Chondrocyte (in vitro differentiated cells): Measurements from ENCODE around the gene MFAP3. TPM values are rescaled to one million over a fixed set of nuclear protein-coding genes. Genes with fewer than 3 reads are reported as not detected.
"Not testable (repeated sequence)": the region's sequence is repeated elsewhere in the genome, so short reads cannot be mapped to it uniquely, and the experiment has no call there.

Experiments
- DNase-seq: peaks from one replicate; pipeline ENCODE4 v3.0.0; 2021; ENCODE audit warnings: mixed read lengths, low spot score
- H3K27ac Mint-ChIP-seq: one replicate; pipeline ENCODE4 v1.8.0; 2021; ENCODE audit warnings: mild to moderate bottlenecking, moderate library complexity, mixed read lengths; ENCODE audit not compliant: unreplicated experiment
- H3K27me3 Mint-ChIP-seq: 2 replicates; pipeline ENCODE4 v1.8.0; 2021; ENCODE audit warnings: low read depth, mixed read lengths
- H3K36me3 Mint-ChIP-seq: 2 replicates; pipeline ENCODE4 v1.8.0; 2021; ENCODE audit warnings: low read depth, mixed read lengths
- H3K4me1 Mint-ChIP-seq: 2 replicates; pipeline ENCODE4 v1.8.0; 2021; ENCODE audit warnings: low read depth, mild to moderate bottlenecking, mixed read lengths
- H3K4me3 Mint-ChIP-seq: one replicate; pipeline ENCODE4 v1.8.0; 2021; ENCODE audit warnings: mild to moderate bottlenecking, moderate library complexity, mixed read lengths; ENCODE audit not compliant: unreplicated experiment
- H3K9me3 Mint-ChIP-seq: 2 replicates; pipeline ENCODE4 v1.8.0; 2021; ENCODE audit warnings: low read depth, mixed read lengths
- total RNA-seq: library from RNA; stranded (reverse); gene quantifications from 3 replicates; pipeline ENCODE4 v1.2.1, GENCODE V29; 2021
- TF ChIP-seq, protein P1 (sequence below): fragments of 200-600 bp; sonication (generic); IDR thresholded peaks from 2 replicates; pipeline ENCODE4 v1.5.0; 2021; ENCODE audit warnings: antibody characterized with exemption, mild to moderate bottlenecking, moderate library complexity

The MFAP3 gene
- total RNA-seq, 1 donor from 2014 or later, result 39.4 TPM

DNA sequence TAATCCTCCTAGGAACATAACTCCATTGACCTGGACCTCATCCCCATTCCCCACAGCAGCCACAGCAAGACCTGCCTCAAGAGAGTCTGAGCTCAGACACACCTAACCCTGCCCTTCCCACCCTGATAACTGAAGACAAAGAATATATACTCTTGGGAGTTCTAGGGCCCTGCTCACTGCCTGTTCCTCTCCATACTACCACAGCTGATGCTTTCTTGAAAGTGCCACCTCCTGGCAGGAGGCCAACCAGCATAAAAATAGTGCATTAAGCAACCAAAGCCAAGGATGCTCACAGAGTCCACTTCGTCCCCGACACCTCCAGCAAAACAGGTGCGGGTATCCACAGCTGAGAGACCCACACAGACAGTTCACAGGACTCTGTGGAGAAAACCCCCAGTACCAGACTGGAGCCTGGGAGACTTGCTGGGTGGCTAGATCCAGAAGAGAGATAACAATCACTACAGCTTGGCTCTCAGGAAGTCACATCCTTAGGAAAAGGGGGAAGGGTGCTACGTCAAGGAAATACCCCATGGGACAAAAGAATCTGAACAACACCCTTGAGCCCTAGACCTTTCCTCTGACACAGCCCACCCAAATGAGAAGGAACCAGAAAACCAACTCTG, 23.6 kb upstream of the MFAP3 start:
- H3K4me3 Mint-ChIP-seq, result no peak overlapping the region
- peaks cover 35% of the 10 kb centered on the region for H3K36me3 Mint-ChIP-seq
- TF ChIP-seq, protein P1, sequence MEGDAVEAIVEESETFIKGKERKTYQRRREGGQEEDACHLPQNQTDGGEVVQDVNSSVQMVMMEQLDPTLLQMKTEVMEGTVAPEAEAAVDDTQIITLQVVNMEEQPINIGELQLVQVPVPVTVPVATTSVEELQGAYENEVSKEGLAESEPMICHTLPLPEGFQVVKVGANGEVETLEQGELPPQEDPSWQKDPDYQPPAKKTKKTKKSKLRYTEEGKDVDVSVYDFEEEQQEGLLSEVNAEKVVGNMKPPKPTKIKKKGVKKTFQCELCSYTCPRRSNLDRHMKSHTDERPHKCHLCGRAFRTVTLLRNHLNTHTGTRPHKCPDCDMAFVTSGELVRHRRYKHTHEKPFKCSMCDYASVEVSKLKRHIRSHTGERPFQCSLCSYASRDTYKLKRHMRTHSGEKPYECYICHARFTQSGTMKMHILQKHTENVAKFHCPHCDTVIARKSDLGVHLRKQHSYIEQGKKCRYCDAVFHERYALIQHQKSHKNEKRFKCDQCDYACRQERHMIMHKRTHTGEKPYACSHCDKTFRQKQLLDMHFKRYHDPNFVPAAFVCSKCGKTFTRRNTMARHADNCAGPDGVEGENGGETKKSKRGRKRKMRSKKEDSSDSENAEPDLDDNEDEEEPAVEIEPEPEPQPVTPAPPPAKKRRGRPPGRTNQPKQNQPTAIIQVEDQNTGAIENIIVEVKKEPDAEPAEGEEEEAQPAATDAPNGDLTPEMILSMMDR, result no peak
- no peak overlapping the region for H3K27ac Mint-ChIP-seq
- H3K4me1 Mint-ChIP-seq, result no peaks in the 10 kb centered on the region
- no peak for DNase-seq
- peaks cover 11% of the 10 kb centered on the region for H3K9me3 Mint-ChIP-seq
- H3K27me3 Mint-ChIP-seq, result no peaks in the 10 kb centered on the region

DNA sequence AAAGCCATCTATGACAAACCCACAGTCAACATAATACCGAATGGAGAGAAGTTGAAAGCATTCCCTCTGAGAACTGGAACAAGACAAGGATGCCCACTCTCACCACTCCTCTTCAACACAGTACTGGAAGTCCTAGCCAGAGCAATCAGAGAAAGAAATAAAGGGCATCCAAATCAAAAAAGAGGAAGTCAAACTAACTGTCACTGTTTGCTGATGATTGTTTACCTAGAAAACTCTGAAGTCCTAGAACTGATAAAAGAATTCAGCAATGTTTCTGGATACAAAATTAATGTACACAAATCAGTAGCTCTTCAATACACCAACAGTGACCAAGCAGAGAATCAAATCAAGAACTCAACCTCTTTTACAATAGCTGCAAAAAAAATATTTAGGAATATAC, 19.8 kb upstream of the MFAP3 start:
- not testable (repeated sequence) for DNase-seq, H3K27me3 Mint-ChIP-seq, H3K27ac Mint-ChIP-seq, H3K4me3 Mint-ChIP-seq, H3K4me1 Mint-ChIP-seq
- peaks cover 56% of the 10 kb centered on the region for H3K36me3 Mint-ChIP-seq
- peaks cover 21% of the 10 kb centered on the region for H3K9me3 Mint-ChIP-seq

DNA sequence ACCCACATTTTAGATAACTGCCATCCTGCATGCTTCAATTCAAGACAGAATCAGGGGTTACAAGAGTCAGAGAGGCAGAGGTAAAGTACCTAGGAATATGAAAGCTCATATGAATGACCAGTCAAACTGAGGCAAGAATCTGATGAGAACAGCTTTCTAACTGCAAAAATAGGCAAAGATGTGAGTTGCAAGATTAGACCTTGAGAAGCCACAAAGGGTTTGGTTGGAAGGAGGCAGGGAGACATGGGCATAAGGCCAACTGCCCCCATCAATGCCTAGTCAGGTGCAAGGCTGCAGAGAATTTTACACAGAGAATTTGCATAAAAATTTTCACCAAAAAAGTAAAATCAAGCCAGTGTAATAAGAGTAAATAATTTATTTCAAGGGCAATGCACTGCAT, 12.8 kb upstream of the MFAP3 start:
- H3K9me3 Mint-ChIP-seq, result peaks cover 10% of the 10 kb centered on the region
- H3K36me3 Mint-ChIP-seq, result peaks cover 23% of the 10 kb centered on the region
- no peaks in the 10 kb centered on the region for H3K27me3 Mint-ChIP-seq
- DNase-seq, result no peak
- TF ChIP-seq, protein P1, result no peak
- H3K4me3 Mint-ChIP-seq, result no peak overlapping the region
- no peak overlapping the region for H3K27ac Mint-ChIP-seq
- H3K4me1 Mint-ChIP-seq, result no peaks in the 10 kb centered on the region

DNA sequence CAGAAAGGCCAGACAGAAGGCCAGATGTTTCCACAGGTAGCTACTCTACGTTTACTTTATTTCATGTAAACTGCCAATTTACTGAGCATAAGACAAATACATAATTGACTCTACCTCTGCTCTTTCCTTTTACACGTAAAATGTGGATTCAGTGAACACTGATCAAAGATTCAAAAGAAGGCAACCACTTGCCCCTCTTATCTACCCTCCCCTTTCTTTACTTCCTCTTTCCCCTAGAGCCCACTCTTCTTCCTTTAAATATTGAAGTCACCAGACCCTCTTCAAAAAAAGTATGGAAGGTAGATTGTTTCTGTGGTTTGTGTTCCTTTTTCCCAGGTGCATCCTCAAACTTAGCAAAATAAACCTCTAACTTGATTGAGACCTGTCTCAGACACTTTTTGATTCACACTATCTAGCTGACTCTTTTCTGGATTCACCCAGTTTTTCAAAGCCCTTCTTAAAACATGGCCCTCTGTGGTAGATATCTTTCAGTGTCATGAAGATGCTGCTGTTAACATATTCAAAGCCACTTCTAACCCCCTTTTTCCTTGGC, 6.8 kb upstream of the MFAP3 start:
- no peaks in the 10 kb centered on the region for H3K9me3 Mint-ChIP-seq
- TF ChIP-seq, protein P1, result no peak
- no peak overlapping the region for H3K4me3 Mint-ChIP-seq
- no peak overlapping the region for H3K27ac Mint-ChIP-seq
- no peaks in the 10 kb centered on the region for H3K27me3 Mint-ChIP-seq
- H3K36me3 Mint-ChIP-seq, result peaks cover 9% of the 10 kb centered on the region
- H3K4me1 Mint-ChIP-seq, result peaks cover 2% of the 10 kb centered on the region
- no peak for DNase-seq

DNA sequence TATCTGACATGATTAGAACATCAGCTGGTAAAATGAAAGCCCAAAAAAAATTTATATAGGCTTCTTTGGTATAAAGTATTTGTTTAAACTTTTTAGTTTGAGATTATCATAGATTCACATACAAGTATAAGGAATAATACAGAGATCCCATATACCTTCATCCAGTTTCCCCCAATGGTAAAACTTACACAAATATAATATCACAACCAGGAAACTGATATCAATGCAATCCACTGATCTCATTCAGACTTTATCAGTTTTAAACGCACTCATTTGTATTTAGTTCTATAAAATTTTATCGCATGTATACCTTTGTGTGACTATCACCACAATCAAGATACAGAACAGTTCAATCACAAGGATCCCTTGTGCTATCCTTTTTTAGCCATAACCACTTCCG, 3.8 kb upstream of the MFAP3 start:
- Mint-ChIP-seq H3K4me1 (peaks cover 23% of the 10 kb centered on the region), H3K36me3 (peaks cover 9% of the 10 kb centered on the region), H3K4me3 (no peak overlapping the region), H3K9me3 (no peaks in the 10 kb centered on the region), H3K27ac (no peak overlapping the region), H3K27me3 (no peaks in the 10 kb centered on the region)
- TF ChIP-seq, protein P1, result no peak
- DNase-seq, result no peak

DNA sequence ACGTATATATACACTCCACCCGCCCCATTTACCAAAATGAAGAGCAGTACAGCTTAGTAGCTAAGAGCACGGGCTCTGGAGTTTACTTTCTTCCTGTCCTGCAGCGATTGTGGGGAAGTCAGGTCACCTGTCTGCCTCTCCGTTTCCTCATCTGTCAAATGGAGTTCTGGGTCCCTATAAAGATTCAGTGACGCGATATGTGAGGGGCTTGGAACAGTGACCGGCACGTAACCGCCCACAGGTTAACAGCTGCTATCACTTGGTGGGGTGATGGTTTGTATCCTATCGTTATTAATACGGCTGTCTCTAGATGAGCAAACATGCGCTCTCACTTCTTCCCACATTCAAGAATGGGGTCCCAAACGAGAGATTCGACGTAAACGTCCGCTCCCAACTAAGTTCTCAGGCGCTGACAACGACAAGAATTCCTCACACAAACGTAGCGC, 483 bp upstream of the MFAP3 start:
- Mint-ChIP-seq H3K4me1 (peaks cover 31% of the 10 kb centered on the region), H3K36me3 (no peaks in the 10 kb centered on the region), H3K27ac (peak overlapping the region; percentile 95), H3K9me3 (no peaks in the 10 kb centered on the region), H3K4me3 (peak overlapping the region; percentile 93), H3K27me3 (no peaks in the 10 kb centered on the region)
- TF ChIP-seq, protein P1, result peak; percentile 2
- DNase-seq, result no peak
